Measurements from ENCODE around the gene TOP1.

The TOP1 gene

DNA sequence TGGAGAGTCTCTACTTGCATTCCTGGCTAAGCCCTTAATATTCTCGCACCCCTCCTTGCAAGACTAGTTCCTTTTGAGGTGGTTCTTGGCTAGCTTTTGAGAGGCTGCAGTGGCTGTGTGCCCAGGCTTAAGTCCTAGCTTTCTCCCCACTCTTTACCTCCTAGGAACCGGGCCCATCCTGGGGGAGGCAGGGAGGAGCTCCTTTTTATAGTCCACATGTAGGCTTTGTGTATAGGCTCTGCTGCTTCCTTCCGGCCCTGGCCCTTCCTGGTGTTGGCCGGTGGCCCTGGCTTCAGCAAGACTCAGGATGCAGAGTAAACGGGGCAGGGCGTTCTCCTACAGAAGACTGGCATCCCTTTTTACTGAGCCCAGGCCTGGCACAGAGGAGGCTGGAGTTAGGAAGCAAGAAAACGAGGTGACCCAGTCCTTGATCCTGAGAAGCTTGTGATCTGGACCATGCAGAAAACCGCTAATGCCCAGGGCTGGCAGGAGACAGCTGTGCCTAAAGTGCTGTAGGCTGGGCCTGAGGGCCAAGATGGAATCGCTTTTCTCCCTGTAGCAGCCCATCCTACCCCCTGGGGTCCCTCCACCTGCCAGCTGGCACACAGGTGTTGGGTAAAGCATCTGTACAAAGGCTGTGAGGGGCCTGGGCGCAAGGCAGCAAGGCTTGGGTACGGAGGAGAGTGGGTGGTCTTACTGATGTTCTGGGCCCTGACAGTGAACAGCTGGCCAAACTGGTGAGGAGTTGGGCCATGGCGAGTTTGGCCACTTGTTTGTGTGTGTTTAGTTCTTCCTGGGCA is 117.4 kb downstream of the TOP1 start:
- no peak for DNase-seq (ENCODE audit: low read depth)

DNA sequence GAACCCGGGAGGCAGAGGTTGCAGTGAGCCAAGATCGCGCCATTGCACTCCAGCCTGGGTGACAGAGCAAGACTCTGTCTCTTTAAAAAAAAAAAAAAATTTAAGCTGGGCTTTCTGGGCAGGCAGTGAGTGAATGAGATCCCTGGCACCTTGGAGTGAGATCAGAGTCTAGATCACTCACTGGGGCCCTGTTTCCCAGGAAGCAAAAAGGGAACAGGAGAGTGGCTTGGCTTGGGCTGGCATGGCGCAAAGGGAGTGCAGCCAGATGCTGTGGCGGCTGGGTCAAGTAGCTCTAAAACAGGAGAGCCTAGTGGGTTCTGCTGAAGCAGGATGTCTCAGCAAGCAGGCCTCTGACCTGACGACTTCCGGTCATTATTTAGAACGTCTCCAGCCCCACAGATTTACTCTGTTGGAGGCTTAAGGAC is 119.2 kb downstream of the TOP1 start:
- DNase-seq (ENCODE audit: low read depth): no peak

DNA sequence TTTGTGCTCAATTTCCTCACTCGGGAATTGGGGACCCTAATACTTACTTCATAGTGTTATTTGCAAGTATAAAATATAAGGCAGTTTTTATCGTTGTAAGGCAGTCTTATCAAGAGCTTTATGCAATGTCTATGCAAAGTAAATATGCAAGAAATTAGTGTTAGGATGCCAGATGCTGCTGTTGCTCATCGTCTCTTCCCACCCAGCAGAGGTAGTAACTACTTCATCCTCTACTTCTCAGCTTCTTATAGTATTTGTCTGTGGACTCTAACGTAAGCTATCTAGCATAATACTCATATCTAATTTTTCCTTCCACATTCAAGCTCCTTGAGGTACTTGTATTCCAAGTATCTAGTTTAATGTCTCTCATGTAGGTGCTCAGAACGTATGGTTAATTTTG is 120.3 kb downstream of the TOP1 start:
- no peak for DNase-seq (ENCODE audit: low read depth)

DNA sequence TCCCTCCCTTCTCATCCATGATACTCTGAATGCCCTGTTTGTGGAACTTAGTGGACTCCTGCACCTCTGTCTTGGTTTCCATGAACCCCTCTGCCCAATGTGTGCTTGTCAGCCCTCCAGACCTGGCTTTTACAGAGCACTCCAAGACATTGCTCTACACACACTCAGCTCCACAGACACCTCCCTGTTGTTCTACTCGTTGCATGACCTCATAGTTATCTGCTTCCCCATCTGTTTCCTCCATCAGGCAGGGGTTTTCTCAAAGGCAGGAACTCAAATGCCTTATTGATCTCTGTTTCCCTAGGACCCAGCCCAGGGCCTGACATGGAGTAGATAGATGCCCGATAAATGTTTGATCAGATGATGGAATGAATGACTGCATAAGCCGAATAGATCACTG is 122.0 kb downstream of the TOP1 start:
- no peak for DNase-seq (ENCODE audit: low read depth)

DNA sequence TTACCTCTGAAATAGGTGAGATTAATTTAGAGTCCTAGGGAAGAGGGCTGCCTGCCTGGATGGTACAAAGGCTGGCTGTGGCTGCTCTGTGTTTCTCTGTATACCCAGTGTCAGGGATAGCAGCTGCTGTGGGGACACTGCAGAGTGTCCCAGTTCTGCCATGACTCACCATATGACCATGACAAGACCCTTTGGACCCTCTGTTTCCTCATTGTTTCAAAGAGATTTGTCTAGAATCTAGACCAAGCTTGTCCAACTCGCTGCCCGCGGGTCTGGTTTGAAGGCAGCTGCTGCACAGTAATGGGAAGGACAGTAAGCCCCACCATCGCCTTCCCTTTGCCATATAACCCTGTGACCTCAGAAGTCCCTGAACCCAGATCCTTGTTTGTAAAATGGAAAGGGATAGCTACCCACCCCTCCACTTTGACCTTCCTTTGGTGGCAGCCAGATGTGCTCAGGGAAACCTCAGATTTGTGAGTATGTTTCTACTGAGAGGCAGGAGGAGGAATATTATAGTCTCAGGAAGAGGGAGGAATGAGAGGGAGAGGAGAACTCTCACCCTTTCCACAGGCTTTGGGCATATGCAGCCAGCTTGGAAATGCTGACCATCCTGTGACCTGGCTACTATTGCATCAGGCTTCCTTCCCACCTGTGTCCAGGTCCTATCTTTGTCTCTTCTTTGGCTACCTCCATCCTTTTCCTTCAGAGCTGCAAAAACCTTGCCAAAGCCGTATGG is 122.7 kb downstream of the TOP1 start:
- no peak for DNase-seq (ENCODE audit: low read depth)

DNA sequence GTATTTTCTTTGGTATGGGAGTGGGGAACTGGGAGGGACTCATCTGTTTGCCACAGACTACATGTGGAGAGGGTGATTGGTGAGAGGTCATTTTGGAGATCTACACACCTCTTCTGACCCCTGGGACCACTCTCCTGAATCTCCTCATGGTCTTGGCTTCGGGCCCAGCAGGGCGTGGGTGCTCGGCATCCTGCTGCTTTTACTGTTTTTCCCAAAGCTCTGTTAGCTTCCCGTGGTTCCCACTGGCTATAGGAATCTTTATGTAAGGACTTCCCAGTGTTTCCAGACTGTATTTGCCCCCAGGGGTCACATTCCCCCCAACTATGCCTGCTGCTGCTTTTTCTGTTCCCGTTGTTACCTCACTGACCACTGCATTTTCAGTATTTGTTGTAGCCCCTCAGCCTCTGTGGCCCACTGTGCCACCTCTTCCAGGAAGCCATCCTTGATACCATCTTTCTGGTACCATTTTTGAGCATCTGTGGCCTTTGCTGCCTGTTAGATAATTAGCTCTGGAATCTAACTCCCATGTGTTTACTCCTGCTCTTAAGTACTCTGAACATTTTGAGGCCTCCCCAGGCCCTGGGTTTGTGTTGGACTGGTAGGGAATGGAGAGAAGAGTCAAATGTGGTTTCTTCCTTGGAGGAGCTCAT is 123.6 kb downstream of the TOP1 start:
- no peak for DNase-seq (ENCODE audit: low read depth)

DNA sequence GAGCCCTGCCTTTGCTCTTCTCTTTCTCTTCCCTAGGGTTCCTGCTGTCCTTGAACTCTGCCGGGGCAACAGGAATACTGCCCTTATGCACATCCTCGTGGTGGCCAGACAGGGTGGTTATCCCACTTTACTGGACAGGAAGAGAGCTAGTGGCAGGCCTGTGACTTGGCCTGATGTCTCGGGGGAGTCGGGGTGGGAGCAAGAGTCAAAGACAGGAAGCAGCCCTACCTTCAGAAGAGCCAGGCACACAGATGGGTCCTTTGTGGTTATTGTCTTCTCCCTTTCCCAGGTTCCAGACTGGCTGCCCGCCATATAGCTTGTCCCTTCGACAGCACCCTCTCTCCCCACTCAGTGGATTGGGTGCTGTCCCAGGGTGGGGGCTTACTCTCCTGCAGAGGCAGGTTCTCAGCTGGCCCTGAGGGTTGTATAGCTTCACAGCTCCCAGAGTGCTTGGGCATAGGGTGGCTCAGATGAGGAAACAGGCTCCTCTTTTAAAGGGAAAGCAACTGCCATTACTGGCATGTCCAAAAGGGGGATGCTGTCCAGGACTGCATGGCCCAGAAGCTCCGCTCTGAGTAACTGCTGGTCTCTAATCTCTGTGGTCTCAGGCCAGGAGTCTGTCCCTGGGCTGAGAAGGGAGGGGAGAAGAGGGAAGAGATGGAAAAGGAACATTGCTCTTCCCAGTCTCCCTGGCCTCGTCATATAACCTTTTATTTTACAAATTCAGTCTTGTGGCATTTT is 126.0 kb downstream of the TOP1 start:
- no peak for DNase-seq (ENCODE audit: low read depth)

DNA sequence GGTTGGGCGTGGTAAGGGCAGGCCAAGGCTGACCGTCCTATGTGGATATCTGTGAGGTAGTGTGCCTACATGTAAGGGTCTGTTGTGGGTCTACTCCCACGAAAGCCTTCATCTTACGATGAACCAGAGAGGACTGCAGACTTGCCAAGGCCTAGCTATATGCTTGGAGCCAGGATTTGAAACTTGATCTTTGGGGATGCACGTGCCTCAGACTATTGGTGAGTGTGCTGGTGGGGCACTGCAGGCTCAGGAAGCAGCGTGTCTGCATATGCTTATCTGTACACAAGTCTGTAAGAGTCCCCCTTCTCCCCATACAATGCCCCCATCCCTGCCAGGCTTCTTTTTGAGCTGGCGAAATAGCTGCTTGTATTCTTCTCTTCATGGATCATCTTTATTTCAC is 126.6 kb downstream of the TOP1 start:
- no peak for DNase-seq (ENCODE audit: low read depth)

DNA sequence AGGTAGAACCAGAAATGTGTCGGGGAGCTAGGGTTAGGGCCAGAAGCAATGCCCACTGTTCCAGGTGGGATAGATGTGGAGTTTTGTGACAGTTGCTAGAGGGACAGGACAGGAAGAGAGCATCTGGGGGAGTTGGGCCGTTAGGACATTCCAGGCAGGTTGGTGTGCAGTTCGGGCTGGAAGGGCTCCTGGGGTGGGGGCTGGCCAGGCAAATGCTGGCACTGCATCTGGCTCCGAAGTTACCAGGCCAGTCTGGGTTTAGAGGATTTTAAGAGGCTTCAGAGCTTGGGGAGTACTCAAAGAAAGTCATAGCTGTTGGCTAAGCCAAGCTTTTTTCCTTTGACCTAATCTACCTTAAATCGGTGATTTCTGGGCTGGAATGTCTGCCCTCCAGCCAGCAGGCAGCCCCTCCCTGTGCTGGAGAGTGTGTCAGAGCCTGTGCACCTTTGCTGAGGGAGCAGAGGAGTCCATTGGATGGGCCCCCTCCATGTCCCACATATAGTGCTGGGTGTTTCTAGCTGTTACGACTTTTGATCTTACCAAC is 129.5 kb downstream of the TOP1 start:
- no peak for DNase-seq (ENCODE audit: low read depth)

DNA sequence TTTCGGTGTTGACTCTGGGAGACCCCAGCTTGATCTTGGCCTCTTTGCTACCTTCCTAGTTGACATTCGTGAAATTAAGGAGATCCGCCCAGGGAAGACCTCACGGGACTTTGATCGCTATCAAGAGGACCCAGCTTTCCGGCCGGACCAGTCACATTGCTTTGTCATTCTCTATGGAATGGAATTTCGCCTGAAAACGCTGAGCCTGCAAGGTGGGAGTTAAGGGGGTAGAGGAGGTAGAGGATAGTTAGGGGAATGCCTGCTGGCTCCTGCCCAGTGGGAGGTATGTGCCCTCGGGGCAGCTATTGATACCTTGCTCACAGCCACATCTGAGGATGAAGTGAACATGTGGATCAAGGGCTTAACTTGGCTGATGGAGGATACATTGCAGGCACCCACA is 130.9 kb downstream of the TOP1 start:
- DNase-seq (ENCODE audit: low read depth): no peak

DNA sequence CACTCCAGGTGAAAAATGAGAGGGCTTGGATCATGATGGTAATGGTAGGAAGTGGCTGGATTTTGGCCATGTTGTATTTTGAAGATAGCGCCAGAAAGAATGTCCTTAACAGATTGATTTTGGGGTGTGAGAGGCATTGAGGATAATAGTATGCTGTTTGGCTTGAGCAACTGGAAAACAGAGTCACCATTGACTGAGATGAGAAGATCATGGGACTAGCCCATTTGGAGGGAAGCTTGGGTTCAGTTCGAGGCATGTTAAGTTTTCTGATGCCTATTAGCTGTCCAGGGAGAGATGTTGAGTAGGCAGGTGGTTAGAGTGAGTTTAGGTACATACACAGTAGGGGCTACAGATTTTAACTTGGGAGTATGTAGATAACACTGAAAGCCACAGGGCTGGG is 132.1 kb downstream of the TOP1 start:
- DNase-seq (ENCODE audit: low read depth): no peak

DNA sequence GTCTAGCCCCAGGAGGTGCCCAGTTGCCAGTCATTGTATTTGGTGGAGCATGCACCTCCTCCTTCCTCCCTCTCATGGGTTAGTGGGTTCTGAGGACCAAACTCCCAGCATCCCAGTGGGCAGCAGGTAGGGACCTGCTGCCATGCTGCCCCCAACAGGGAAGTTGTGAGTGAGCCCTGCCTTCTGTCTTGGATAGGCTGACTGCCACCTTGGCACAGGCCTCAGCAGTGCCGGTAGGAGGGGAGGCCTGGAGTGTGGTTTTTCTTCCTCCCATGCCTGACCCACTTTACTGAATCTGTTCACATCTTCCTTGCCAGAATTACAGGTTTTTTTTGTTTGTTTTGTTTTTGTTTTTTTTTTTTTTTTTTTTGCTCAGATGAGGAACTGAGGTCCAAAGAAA is 133.3 kb downstream of the TOP1 start:
- no peak for DNase-seq (ENCODE audit: low read depth)

DNA sequence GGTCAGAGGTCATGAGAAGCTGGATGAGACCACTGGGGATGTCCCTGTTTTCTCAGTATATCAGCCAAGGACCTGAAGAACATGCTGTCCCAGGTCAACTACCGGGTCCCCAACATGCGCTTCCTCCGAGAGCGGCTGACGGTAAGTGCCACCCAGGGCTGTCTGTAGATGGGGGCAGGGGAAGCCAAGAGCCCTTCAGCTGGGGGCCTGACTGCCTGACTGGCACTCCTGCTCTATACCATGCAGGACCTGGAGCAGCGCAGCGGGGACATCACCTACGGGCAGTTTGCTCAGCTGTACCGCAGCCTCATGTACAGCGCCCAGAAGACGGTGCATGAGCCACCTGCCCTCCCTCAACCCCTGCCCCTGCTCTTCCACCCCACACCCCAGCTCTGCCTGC is 133.8 kb downstream of the TOP1 start:
- no peak for DNase-seq (ENCODE audit: low read depth)

DNA sequence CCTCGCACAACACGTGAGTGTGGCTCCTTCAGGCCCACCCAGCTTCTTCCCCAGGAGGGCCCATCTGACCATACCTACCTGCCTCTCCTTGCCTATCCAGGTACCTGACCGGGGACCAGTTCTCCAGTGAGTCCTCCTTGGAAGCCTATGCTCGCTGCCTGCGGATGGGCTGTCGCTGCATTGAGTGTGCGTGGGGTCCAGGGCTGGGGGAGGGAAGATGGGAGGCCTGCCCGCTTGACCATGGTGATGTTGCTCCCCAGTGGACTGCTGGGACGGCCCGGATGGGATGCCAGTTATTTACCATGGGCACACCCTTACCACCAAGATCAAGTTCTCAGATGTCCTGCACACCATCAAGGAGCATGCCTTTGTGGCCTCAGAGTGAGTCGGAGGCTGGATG is 135.2 kb downstream of the TOP1 start:
- no peak for DNase-seq (ENCODE audit: low read depth)

DNA sequence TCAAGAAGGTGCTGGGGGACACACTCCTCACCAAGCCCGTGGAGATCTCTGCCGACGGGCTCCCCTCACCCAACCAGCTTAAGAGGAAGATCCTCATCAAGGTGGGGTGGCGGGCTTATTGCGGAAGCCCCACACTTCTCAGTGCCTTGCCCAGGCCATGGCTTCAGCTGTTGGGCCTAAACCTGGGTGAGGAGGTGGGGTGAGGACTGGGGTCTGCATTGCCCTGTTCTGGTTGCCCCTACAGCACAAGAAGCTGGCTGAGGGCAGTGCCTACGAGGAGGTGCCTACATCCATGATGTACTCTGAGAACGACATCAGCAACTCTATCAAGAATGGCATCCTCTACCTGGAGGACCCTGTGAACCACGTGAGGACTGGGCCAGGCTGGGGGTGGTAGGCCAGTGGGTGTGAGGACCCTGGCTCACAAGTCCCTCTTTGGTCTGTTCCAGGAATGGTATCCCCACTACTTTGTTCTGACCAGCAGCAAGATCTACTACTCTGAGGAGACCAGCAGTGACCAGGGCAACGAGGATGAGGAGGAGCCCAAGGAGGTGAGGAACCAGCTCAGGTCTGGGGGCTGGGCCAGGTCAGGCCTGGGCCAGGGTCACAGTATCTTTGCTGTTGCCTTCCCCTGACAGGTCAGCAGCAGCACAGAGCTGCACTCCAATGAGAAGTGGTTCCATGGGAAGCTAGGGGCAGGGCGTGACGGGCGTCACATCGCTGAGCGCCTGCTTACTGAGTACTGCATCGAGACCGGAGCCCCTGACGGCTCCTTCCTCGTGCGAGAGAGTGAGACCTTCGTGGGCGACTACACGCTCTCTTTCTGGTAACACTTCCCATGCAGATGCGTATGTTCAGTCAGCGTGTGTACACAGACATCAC is 136.6 kb downstream of the TOP1 start:
- DNase-seq (ENCODE audit: low read depth): no peak

DNA sequence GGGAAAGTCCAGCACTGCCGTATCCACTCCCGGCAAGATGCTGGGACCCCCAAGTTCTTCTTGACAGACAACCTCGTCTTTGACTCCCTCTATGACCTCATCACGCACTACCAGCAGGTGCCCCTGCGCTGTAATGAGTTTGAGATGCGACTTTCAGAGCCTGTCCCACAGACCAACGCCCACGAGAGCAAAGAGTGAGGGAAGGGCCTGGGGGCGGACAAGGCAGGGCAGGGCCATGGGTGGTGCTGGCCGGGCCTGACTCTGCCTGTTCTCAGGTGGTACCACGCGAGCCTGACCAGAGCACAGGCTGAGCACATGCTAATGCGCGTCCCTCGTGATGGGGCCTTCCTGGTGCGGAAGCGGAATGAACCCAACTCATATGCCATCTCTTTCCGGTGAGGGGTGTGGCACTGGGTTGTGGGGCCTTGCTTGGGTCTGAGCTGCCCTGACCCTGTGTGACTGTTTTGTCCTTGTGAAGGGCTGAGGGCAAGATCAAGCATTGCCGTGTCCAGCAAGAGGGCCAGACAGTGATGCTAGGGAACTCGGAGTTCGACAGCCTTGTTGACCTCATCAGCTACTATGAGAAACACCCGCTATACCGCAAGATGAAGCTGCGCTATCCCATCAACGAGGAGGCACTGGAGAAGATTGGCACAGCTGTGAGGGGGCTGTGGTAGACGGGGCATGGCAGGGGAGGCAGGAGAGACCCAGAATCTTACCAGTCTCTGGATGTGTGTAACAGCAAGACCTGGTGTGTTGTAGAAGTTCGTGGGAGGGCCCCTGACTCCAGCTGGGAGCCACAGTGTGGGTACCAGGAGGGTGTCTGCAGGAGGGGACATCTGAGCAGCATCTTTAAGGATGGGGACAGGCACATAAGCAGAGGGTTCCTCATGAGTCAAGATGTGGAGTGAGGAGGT is 137.8 kb downstream of the TOP1 start:
- no peak for DNase-seq (ENCODE audit: low read depth)

DNA sequence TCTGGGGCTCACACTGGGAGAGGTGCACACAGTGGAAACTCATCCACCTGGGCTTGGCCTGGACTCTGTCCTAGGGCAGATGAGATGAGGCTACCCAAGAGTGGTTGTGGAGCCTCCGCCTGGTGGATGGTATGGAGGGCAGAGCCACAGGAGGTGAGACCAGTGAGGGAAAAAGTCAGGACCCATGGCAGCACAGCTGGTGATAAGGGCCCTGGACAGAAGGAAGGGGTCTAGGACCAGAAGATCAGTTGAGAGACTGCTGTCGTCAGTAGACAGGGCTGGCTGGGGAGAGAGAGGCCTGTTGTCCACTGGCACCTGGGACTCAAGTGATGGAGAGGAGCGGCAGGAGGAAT is 138.5 kb downstream of the TOP1 start:
- no peak for DNase-seq (ENCODE audit: low read depth)

DNA sequence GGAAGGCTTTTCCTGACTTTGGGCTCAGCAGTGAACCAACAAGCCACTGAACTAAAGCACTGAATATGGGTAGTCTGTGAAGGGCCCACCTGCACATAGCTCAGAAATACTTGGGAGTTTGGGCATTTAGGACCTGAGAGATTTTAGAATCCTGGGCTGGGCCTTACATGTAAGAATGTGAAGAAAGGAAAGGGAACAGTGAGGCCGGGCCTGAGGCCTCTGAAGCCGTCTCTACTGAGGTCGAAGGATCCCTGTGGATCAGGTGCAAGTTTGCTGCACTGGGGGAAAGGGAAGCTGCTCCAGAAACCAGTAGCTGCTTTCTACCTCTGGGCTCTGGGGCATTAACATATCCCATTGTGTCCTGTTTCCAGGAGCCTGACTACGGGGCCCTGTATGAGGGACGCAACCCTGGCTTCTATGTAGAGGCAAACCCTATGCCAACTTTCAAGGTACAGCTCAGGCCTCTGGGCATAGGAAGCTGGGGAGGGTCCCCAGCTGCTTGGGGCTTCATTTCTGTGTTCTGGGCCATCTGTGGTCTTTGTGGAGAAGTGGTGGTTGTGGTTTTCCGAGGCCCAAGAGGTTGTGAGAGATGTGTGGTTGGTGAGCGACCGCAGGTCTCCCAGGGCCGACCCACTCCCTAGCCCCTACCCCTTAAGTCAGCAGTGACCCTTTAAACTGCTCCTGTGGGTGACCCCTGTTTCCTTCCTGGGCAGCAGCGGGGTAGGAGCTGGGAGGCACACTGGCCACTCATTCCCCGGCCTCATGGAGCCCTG is 139.0 kb downstream of the TOP1 start:
- DNase-seq (ENCODE audit: low read depth): no peak

All from activated T-cell treated with anti-CD3 and anti-CD28 coated beads for 1 hour (primary cell).